ENCODE results near the gene AGAP1.

Gene AGAP1

DNA sequence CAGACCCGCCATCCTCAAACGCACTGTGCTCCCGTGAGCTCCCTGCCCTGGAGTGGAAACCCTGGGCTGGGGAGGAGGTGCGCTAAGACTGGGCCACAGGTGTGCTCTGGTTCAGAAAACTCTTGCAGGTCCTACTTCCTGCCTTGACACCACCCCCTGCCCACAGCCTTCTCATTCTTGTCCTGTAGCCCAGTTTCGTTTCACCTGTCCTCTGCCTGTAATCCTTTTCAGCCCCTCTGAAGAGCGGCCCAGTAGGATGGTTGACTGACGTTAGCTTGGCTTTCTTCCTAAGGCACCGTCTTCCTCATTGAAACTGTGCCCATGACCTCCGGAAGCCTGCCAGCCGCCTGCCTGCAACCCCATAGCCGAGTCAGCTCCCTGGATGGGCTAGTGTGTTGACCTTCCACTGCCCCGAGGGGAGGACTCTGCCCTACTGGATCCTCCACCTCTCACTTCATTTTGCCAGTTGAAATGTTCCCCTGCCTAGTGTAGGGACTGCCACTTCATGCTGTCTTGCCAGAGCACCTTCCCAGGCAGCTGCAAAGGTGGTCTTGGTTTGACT, 116.9 kb downstream of the AGAP1 start:
- TF ChIP-seq, protein P1, sequence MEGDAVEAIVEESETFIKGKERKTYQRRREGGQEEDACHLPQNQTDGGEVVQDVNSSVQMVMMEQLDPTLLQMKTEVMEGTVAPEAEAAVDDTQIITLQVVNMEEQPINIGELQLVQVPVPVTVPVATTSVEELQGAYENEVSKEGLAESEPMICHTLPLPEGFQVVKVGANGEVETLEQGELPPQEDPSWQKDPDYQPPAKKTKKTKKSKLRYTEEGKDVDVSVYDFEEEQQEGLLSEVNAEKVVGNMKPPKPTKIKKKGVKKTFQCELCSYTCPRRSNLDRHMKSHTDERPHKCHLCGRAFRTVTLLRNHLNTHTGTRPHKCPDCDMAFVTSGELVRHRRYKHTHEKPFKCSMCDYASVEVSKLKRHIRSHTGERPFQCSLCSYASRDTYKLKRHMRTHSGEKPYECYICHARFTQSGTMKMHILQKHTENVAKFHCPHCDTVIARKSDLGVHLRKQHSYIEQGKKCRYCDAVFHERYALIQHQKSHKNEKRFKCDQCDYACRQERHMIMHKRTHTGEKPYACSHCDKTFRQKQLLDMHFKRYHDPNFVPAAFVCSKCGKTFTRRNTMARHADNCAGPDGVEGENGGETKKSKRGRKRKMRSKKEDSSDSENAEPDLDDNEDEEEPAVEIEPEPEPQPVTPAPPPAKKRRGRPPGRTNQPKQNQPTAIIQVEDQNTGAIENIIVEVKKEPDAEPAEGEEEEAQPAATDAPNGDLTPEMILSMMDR (conservative IDR thresholded peaks at IDR 0.05) = no peak
- no peak overlapping the region for H3K27ac ChIP-seq

GRCh38 chr2:235611349-235611748, 117.5 kb downstream of the AGAP1 start:
- no peak overlapping the region for H3K27ac ChIP-seq
- TF ChIP-seq, protein P1 (conservative IDR thresholded peaks at IDR 0.05) = no peak

DNA sequence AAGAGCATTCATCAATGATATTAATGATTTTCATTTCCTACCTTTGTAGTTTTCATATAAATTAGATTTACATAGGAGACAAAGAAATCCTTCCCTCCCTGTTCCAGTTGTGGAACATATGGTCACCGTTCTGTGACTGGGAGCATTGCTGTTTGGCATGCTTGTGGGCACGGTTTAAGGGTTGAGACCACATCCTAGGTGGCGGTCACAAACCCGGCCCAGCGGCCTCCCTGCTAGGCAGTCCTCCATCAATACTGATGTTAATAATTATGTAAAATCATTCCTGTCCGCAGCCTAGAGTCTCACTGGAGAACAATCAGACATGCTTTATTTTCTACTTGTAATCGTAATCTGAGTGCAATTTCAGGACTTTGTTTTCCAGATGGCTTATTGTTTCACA, 117.9 kb downstream of the AGAP1 start:
- TF ChIP-seq, protein P1 (conservative IDR thresholded peaks at IDR 0.05) = no peak
- H3K27ac ChIP-seq = no peak overlapping the region

DNA sequence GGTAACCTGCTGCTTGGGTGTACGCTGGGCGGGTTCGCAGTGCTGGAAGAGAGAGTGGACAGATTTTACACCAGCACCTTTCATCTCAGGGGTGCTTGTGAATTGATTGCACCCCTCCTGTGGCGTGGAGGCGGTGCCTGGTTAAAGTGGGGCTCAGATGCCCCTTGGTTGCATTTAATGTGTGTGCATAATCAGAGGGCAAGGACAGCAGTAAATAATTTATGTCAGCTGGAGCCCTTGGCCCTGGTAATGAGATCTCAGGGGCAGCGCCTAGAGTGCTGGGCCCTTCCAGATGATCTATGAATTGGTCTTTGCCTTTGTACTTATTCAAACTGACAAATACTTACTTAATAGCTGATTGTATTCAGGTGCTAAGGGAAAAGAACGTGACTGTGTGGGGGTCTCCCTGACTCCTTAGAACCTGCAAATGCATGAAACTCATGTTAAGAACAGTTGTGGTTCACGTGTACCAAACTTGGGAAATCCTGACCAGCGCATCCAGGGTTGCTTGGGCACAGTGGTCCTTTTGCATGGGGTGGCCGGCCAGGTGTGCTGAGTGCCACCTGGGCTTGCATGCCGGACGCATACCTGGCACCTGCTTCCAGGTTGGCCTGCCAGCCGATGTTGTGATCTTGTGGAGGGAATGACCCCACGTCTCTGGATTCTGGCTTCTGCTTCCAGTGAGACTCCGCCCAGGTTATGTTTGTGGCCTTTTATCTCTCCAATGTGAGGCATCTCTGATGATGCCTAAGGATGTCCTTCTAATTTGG, 118.5 kb downstream of the AGAP1 start:
- no peak overlapping the region for H3K27ac ChIP-seq
- TF ChIP-seq, protein P1 (conservative IDR thresholded peaks at IDR 0.05) = no peak

GRCh38 chr2:235613649-235614048, 119.8 kb downstream of the AGAP1 start:
- TF ChIP-seq, protein P1 (conservative IDR thresholded peaks at IDR 0.05) = no peak
- no peak overlapping the region for H3K27ac ChIP-seq

- no peak overlapping the region for H3K27ac ChIP-seq
- TF ChIP-seq, protein P1 (conservative IDR thresholded peaks at IDR 0.05) = no peak
Measured at GRCh38 chr2:235614176-235614860, 120.5 kb downstream of the AGAP1 start.

GRCh38 chr2:235614900-235615712, 121.3 kb downstream of the AGAP1 start:
- TF ChIP-seq, protein P1 (conservative IDR thresholded peaks at IDR 0.05) = no peak

More at GRCh38 chr2:235614900-235615712, 121.3 kb downstream of the AGAP1 start:
- no peak overlapping the region for H3K27ac ChIP-seq

All from VCaP (cell line).